Suppressor macrophage treated with lipopolysaccharide for 1 hour (primary cell): ENCODE data around the gene ABHD17C.

Experiments
- DNase-seq, 3 donors: peaks; one replicate each; pipeline ENCODE4 v3.0.0-alpha.2; 2020 to 2022

The ABHD17C gene

DNA sequence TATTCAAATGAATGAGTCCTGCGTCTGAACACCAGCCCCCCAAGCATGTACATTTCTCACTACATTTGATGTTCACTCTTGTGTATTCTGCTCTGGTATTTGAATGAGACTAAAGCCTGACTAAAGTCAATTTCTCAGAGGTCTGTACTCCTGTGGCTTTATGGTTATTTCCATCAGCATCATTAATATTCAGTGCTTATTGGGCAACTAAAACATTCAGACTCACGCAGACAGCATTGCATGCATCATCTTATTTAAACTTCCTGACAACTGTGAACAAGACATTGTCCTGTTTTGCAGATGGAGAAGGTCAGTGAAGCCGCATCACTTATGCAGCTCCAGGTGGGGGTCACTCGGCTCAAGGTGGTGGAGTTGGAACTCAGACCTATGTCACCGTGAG, 95.1 kb downstream of the ABHD17C start:
- peak; percentile 12 to 61 (median 46) for DNase-seq

DNA sequence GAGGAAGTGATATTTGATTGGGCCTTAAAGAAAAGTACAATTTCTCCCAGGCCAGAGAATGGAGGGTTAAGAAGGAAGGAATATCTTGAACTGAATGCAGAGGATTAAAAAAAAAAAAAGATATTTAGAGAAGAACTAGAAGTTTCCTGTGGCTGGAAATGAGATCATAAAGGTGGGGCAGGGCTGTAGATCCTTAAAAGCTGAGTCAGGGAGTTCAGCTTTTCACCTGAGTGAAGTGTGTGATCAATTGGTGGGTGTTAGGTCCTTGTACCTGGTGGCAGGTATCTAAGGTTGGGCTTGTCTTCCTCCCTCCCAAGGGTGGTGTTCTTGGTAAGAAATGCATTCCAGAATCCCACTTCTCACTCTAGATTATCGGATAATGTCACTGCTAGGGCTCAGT, 95.9 kb downstream of the ABHD17C start:
- DNase-seq = no peak

DNA sequence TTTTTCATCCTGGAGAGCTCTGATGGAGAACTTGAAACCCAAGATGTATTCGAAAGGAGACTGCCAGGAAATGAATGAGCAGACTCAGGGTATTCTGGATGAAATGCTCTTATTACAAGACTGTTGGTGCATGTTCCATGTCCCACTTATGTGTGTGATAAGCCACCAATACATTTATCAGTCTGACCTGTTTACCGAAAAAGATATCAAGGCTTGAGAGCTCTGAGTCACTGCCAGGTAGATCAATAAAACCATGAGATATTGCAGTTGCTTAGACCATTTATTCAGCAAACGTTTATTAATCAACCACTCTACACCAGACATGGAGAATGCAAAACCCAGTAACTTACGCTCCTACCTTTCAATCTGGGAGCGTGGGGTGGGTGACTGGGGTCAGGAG, 101.3 kb downstream of the ABHD17C start:
- DNase-seq = no peak

DNA sequence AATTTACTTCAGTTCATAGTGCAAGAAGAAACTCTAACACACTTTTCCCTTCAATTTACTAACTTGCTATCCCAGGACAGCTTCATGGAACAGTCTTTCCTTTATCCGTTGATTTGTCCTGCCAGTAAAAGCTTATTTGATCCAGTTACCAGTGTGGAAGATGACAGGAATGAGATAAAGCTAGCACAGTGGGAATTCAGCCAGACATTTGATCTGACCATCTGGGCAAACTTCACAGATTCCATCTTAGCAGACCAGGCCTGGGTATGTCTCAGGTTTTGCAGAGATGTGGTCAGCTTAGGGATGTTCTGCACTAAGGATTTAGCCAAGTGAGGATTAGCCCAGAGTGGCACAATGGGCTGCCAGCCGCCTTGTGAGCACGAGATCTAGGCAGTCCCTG, 103.8 kb downstream of the ABHD17C start:
- no peak for DNase-seq

DNA sequence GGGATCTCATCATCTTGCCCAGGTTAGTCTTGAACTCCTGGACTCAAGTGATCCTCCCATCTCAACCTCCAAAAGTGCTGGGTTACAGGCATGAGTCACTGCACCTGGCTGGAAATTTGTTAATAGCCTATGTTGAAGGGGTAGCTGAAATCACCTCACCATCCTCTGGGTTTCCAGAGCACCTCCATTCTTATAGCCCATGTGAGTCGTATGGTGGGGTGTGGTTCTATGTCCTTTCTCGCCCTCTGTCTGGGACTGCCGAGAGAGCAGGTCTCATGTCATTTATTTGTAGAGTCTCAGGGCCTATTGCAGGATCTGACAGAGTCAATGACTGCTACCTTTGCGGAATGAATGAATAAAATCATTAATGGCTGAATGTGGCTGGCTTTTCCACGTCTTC, 105.0 kb downstream of the ABHD17C start:
- DNase-seq = no peak

DNA sequence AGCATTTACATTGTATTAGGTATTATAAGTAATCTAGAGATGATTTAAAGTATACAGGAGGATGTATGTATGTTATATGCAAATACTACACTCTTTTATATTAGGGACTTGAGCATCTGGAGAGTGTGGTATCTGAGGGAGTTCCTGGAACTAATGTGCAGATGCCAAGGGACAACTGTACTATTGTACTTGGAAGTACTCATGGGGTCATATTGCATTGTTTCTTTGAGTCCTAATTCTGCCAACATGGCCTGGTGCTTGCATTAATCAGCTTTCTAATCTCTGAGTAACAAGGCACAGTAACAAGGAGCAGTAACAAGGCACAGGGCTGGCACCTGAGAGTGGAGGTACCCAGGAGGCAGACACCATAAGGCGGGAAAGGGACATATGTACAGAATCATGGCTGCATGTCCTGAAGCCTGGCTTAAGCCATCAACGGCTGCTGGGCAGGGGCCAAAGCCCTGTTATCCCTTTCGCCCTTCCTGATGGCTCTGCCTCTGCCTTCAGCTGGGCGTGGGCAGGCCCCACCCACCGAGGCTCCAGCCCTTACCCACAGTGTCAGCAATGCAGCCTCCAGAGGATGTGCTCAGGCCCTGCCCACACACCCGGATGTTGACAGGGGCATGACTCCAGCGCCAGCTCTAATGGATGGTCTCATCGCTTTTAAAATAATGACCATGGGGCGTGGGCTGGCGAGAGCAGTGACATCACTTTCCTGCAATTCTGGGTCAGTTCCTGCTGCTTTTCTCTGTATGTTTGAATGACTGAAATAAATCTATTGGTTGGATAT, 107.0 kb downstream of the ABHD17C start:
- DNase-seq = peak; percentile 74 to 83 (median 81)

DNA sequence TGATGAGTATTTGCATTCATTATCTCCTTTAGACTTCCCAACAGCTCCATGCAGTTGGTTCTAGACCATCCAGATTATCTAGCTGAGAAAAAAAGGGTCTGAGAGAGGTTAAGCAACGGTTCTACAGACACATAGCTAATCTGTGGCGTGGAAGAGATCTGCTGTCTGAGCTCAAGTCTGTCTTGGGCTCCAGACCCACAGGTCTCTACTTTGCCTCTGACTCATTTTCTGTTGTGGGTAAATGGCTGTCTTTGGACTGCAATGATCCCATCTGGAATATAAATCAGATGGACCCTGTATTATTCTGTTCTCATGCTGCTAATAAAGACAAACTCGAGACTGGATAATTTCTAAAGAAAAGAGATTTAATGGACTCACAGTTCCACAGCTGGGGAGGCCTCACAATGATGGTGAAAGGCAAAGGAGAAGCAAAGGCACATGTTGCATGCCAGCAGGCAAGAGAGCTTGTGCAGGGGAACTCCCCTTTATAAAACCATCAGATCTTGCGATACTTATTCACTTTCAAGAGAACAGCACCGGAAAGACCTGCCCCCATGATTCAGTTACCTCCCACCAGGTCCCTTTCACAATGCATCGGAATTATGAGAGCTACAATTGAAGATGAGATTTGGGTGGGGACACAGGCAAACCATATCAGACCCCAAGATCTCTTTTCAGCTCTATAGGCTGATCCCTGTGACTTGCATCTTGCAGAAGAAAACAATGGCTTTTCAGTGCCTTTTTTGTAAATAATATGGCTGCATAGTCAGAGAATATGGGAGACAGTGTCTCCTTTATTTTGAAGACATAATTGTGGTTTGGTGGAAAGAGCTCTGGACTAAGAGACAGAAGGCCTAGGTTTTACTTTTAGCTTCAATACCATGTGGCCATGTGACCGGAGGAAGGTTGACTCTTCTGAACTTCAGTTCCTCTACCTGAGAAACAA, 108.7 kb downstream of the ABHD17C start:
- DNase-seq = peak in 2 of 3 donors; percentile 28 to 36

DNA sequence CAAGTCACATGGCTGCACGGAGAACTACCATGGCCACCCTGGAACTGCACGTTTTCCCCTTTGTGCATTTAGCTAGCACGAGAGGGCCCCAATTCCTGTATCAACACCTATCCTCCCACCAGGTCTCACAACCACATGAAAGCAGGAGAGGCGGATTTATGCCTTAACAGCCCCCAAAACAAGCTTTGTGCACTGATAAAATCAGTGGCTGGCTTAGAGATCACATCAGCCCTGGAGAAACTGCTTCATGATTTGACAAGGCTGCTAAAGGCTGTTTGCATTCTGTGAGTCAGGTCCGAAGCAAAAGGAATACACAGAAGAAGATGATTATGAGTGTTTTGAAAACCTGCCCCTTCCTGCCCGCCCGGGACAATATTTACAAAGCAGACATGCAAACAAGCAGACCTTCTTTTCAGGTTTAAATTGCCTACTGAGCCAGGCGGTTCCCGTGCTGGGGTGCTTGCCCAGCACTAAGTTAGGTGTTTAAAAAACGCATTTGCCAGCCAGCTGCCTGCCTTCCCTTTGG, 109.9 kb downstream of the ABHD17C start:
- no peak for DNase-seq
